HG03354 (cell line): ENCODE measurements around the gene TRMU.
"Not testable (repeated sequence)": the region's sequence is repeated elsewhere in the genome, so short reads cannot be mapped to it uniquely, and the experiment has no call there.

Experiments
- ATAC-seq: cut with Tn5 transposase; IDR thresholded peaks from one replicate; pipeline ENCODE4 v1.9.1; 2021; ENCODE audit warnings: mild to moderate bottlenecking; ENCODE audit not compliant: unreplicated experiment, poor library complexity, severe bottlenecking

Gene TRMU

GRCh38 chr22:46397951-46398350 is 62.4 kb downstream of the TRMU start:
- ATAC-seq, result no peak

DNA sequence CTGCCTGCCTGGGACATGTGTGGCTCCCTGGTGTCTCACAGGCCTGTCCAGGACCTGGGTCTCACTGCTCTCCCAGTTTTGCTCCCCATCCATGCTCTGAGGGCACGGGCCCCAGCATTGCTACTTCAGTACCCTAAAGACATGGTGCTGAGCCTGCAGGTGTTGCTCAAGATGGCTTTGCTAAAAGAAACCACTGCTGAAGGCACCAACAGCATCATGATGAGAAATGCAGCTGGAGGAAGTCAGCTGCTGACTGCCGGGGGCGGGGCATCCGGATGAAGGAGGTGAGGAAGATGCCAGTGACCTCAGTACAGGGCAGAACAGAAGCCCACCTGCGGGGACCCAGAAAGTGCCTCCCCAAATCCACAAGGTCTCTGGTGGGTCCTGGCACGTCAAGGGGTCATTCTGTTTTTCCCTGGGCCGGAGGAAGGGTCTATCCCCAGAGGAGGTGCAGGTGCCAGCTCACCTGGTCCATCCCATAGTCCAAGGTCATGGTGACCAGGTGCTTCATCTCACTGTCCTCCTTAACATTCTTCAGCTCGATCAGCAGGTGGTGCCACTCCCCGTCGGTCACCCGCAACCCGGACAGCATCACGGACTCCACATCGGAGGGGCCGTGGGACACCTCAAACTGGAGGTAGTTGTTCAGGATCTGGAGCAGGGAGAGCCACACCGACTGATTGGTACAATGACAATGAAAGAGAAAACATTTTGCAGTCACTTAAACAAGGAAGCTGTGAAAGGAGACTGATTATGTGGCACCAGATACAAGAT is 63.9 kb downstream of the TRMU start:
- no peak for ATAC-seq

DNA sequence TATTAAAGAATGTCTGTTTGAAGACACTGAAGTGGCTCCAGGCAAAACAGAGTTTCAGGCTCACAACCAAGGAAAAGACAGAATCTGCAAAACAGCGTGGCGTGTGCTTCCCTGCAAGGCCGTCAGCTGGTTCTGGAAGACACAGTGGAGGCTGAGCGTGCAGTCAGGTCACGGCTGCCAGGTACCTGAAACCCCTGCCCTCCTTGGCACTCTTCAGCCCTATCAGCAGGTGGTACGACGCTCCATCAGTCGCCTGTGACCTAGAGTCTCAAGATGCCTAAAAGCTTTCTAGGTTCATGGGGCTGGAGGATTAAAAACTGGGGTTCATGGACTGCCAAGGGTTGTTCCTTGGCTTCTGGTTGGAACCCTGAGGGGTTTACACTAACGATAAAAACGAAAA is 65.9 kb downstream of the TRMU start:
- ATAC-seq, result no peak

- no peak for ATAC-seq
Measured at GRCh38 chr22:46402505-46402904, 67.0 kb downstream of the TRMU start.

- ATAC-seq, result not testable (repeated sequence)
Measured at GRCh38 chr22:46403880-46404279, 68.4 kb downstream of the TRMU start.

DNA sequence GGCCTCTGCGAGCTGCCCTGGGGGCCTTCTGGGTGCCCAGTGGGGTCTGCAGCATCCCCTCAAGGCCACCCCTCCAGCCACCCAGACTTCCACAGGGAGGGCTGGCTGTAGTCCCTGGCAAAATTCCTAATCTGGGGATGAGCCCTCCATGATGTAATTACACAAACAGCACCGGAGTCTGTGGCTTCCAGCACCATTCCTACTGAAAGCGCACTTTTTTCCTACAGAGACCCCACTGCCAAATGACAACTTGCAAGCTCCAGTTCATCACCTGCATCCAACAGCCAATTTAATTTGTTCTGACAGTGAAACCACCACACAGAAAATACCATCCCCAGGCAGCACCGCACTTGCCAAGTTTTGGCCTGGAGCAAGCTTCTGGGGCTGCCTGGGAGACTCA is 70.4 kb downstream of the TRMU start:
- no peak for ATAC-seq

DNA sequence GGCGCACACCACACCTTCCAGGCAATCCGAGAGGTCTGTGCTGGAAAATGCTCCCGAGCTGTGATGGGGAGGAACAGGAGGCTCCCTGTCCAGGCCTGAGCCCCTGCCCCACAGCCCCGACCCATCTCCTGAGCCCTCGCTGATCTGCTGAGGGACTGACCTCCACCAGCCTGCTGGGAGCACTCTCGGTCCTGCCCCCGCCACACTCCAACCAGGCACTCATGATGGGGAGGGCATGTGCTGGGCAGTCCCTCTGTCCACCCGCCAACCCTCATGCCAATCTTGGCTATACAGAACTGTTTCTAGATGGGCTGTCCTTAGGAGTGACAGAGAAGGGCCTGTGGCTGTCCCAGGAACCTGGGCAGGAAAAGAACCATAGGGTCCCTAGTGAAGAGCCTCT is 70.8 kb downstream of the TRMU start:
- no peak for ATAC-seq

DNA sequence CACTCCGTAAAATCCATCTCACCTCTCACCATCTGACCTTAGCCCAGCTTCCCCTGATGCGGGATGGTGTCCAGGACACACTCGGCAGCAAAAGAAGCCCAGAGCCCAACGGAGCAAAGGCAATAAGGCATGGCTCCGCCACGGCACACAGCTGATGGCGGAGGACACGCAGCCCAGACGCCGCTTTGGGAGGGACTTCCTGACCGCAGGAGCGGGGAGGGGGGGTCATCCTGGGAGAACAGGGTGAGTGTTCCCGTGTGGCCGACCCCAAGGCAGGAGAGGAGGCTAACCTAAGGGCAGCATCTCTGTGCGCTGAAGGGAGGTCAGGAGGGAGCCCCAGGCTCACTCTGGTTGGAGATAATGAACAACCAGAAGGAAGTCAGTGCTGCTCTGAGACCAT is 71.3 kb downstream of the TRMU start:
- ATAC-seq, result no peak
